ENCODE data around the gene COIL. TPM values are rescaled to one million over a fixed set of nuclear protein-coding genes. Genes with fewer than 3 reads are reported as not detected.
"Not testable (repeated sequence)": the region's sequence is repeated elsewhere in the genome, so short reads cannot be mapped to it uniquely, and the experiment has no call there.

The COIL gene
- total RNA-seq, 1 experiment from 2014 or later: 31.2 TPM

DNA sequence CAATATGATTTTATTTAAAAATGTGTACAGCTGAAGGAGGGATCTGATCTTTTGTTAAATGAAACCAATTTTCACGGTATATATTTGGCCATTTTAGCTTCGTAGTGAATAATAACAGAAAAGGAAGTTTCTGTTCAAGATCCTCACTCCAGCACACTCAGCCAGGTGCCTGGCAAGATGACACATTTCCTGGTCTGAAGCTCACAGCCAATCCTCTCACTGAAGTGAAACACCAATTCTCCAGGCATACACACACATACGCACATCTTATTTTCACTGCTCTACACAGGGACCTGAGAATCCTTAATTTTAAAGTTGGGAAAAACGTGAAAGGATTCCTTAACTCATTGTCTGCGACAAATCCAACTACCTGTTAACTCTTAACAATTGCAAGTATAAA lies 22.6 kb downstream of the COIL start:
- H3K9me3 ChIP-seq (ENCODE audit: control insufficient read depth in 1 of 2, insufficient read depth in 1 of 2, low read depth in 1 of 2, low read length in 2 of 2); DNase-seq (ENCODE audit: low read depth, low spot score); RAD21 ChIA-PET (ENCODE audit: low non-redundant PET in 1 of 2, low total read pairs in 2 of 2, uncharacterized antibody in 2 of 2, unreplicated experiment in 2 of 2); H3K4me2 ChIP-seq (ENCODE audit: low read length); H3K79me2 ChIP-seq (ENCODE audit: insufficient read depth, low read length); H3K4me1 ChIP-seq (ENCODE audit: control insufficient read depth in 1 of 2, insufficient read depth in 2 of 2, low read length in 2 of 2); H3K27me3 ChIP-seq (ENCODE audit: insufficient read depth, low read length); H3K27ac ChIP-seq (ENCODE audit: low read depth, low read length); ATAC-seq; H2AFZ ChIP-seq (ENCODE audit: low read depth, low read length, poor library complexity, severe bottlenecking); H3K4me3 ChIP-seq (replicated peaks in 1 of 2; ENCODE audit: low read depth in 1 of 2, low read length in 2 of 2); H3K9ac ChIP-seq (ENCODE audit: low read length); intact Hi-C loops (cut with micrococcal nuclease); H3K9me2 ChIP-seq (ENCODE audit: insufficient read depth): not testable (repeated sequence)
- H3K36me3 ChIP-seq (ENCODE audit: control insufficient read depth in 1 of 2, insufficient read depth in 2 of 2, low read length in 2 of 2): peaks cover 28 to 64% of the 10 kb centered on the region in 2 experiments
- CTCF ChIA-PET: interaction anchor here (0.8 kb wide), 1 partner anchor 118 kb away, joined by 3 read pairs; no protein-coding TSS in a partner anchor
- H4K20me1 ChIP-seq (ENCODE audit: insufficient read depth): peaks cover 11% of the 10 kb centered on the region; the same call in 1 of the 2 replicates
- POLR2A ChIA-PET: interaction anchor here (0.8 kb wide), 1 partner anchor 24 kb away, joined by 3 read pairs; the partner anchor contains the start of gene TRIM25
- TSS peak; percentile 24 for BruUV-seq (replicated peaks)

DNA sequence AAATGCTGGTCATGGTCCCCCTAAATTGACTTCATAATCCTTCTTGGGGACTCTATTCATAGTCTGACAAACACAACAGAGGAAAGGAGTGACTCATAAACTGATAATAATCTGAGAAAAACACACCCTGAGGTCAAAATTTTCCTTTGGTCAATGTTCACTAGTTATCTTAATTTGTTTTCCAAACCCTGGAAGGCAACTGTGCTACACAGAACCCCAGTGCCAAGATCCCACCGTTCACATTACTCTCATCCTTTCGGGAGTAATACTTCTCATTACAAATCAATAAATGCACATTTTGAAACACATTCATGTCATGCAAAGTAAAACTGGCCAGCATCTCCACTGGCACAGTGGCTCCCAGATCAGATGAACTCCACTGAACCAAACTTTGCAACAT lies 23.2 kb downstream of the COIL start:
- H3K27ac ChIP-seq (ENCODE audit: low read depth, low read length): no peak overlapping the region
- POLR2A ChIA-PET: interaction anchor here (0.8 to 1.8 kb wide), 2 partner anchors 24 kb away, joined by 3 to 5 read pairs; partner anchors contain the start of gene TRIM25
- no peak for DNase-seq (ENCODE audit: low read depth, low spot score)
- no peak overlapping the region for H3K9ac ChIP-seq (ENCODE audit: low read length)
- no peak overlapping the region for H3K4me2 ChIP-seq (ENCODE audit: low read length)
- BruUV-seq (replicated peaks): no TSS peak
- intact Hi-C loops (cut with micrococcal nuclease): no loop called here
- CTCF ChIA-PET: interaction anchor here (0.8 to 1.2 kb wide), 2 partner anchors 118 kb away, joined by 3 to 4 read pairs; no protein-coding TSS in a partner anchor
- H3K36me3 ChIP-seq (ENCODE audit: control insufficient read depth in 1 of 2, insufficient read depth in 2 of 2, low read length in 2 of 2): peaks cover 27 to 62% of the 10 kb centered on the region in 2 experiments
- peaks cover 11% of the 10 kb centered on the region; the same call in 1 of the 2 replicates for H4K20me1 ChIP-seq (ENCODE audit: insufficient read depth)
- H2AFZ ChIP-seq (ENCODE audit: low read depth, low read length, poor library complexity, severe bottlenecking): no peak overlapping the region
- no peak overlapping the region for H3K4me3 ChIP-seq (replicated peaks in 1 of 2; ENCODE audit: low read depth in 1 of 2, low read length in 2 of 2)
- no peaks in the 10 kb centered on the region for H3K27me3 ChIP-seq (ENCODE audit: insufficient read depth, low read length)
- ATAC-seq: no peak
- peaks cover 7% of the 10 kb centered on the region; the same call in 1 of the 2 replicates for H3K79me2 ChIP-seq (ENCODE audit: insufficient read depth, low read length)
- H3K9me2 ChIP-seq (ENCODE audit: insufficient read depth): no peaks in the 10 kb centered on the region
- no peaks in the 10 kb centered on the region for H3K9me3 ChIP-seq (ENCODE audit: control insufficient read depth in 1 of 2, insufficient read depth in 1 of 2, low read depth in 1 of 2, low read length in 2 of 2)
- RAD21 ChIA-PET (ENCODE audit: low non-redundant PET in 1 of 2, low total read pairs in 2 of 2, uncharacterized antibody in 2 of 2, unreplicated experiment in 2 of 2): no interaction called here
- H3K4me1 ChIP-seq (ENCODE audit: control insufficient read depth in 1 of 2, insufficient read depth in 2 of 2, low read length in 2 of 2): peaks cover 4 to 6% of the 10 kb centered on the region in 2 experiments; a peak in 1 of 4 replicates
- TF ChIP-seq CBX3 (IDR thresholded peaks at IDR 0.05; ENCODE audit: low read depth): no peak
- TF ChIP-seq SP1 (IDR thresholded peaks at IDR 0.05; ENCODE audit: low read depth): no peak; the same call in 1 of the 2 replicates
- no peak for TF ChIP-seq CEBPB (IDR thresholded peaks at IDR 0.05; ENCODE audit: low read depth)
- no peak for TF ChIP-seq ELF1 (IDR thresholded peaks at IDR 0.05; ENCODE audit: borderline replicate concordance, low read depth)
- TF ChIP-seq TCF7L2 (IDR thresholded peaks at IDR 0.05; ENCODE audit: borderline replicate concordance, extremely low read depth, insufficient read depth, insufficient read length): no peak
- TF ChIP-seq JUND (IDR thresholded peaks at IDR 0.05): no peak; the same call in 1 of the 2 replicates
- TF ChIP-seq SIN3A (IDR thresholded peaks at IDR 0.05; ENCODE audit: low read depth): no peak
- TF ChIP-seq, protein P1, sequence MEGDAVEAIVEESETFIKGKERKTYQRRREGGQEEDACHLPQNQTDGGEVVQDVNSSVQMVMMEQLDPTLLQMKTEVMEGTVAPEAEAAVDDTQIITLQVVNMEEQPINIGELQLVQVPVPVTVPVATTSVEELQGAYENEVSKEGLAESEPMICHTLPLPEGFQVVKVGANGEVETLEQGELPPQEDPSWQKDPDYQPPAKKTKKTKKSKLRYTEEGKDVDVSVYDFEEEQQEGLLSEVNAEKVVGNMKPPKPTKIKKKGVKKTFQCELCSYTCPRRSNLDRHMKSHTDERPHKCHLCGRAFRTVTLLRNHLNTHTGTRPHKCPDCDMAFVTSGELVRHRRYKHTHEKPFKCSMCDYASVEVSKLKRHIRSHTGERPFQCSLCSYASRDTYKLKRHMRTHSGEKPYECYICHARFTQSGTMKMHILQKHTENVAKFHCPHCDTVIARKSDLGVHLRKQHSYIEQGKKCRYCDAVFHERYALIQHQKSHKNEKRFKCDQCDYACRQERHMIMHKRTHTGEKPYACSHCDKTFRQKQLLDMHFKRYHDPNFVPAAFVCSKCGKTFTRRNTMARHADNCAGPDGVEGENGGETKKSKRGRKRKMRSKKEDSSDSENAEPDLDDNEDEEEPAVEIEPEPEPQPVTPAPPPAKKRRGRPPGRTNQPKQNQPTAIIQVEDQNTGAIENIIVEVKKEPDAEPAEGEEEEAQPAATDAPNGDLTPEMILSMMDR (IDR thresholded peaks at IDR 0.05 in 2 of 3, conservative IDR thresholded peaks at IDR 0.05 in 1 of 3; ENCODE audit: borderline replicate concordance in 1 of 3, insufficient read depth in 1 of 3, low read depth in 2 of 3, low read length in 2 of 3): no peak
- no peak for TF ChIP-seq YY1 (IDR thresholded peaks at IDR 0.05; ENCODE audit: extremely low read depth, insufficient replicate concordance, low read depth, low read length)
- TF ChIP-seq EZH2 (IDR thresholded peaks at IDR 0.05): no peak
- no peak for TF ChIP-seq ZNF274 (IDR thresholded peaks at IDR 0.05; ENCODE audit: low read depth, low read length)
- TF ChIP-seq, protein P2, sequence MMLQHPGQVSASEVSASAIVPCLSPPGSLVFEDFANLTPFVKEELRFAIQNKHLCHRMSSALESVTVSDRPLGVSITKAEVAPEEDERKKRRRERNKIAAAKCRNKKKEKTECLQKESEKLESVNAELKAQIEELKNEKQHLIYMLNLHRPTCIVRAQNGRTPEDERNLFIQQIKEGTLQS (IDR thresholded peaks at IDR 0.05): no peak
- TF ChIP-seq FOSL1 (IDR thresholded peaks at IDR 0.05; ENCODE audit: low read depth): no peak
- no peak for TF ChIP-seq ZFX (IDR thresholded peaks at IDR 0.05)
- TF ChIP-seq, protein P3, sequence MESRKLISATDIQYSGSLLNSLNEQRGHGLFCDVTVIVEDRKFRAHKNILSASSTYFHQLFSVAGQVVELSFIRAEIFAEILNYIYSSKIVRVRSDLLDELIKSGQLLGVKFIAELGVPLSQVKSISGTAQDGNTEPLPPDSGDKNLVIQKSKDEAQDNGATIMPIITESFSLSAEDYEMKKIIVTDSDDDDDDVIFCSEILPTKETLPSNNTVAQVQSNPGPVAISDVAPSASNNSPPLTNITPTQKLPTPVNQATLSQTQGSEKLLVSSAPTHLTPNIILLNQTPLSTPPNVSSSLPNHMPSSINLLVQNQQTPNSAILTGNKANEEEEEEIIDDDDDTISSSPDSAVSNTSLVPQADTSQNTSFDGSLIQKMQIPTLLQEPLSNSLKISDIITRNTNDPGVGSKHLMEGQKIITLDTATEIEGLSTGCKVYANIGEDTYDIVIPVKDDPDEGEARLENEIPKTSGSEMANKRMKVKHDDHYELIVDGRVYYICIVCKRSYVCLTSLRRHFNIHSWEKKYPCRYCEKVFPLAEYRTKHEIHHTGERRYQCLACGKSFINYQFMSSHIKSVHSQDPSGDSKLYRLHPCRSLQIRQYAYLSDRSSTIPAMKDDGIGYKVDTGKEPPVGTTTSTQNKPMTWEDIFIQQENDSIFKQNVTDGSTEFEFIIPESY (IDR thresholded peaks at IDR 0.05; ENCODE audit: extremely low read depth, insufficient replicate concordance, low read length): no peak
